Fibroblast of lung (primary cell): ENCODE measurements around the gene ELAVL1. TPM values are rescaled to one million over a fixed set of nuclear protein-coding genes. Genes with fewer than 3 reads are reported as not detected.

Experiments
- DNase-seq, 2 donors: peaks; one replicate each; pipeline versions ENCODE4 v3.0.0 to v3.0.0-alpha.2; 2010; ENCODE audit warnings: low read depth in 2 of 2
- H2AFZ ChIP-seq: 2 replicates; pipeline ENCODE4 v1.5.1; 2012; ENCODE audit warnings: low read length, control low read depth, inconsistent platforms
- H3K27ac ChIP-seq: 2 replicates; pipeline ENCODE4 v1.5.1; 2011; ENCODE audit warnings: low read length, control low read depth; ENCODE audit not compliant: insufficient read depth
- H3K27me3 ChIP-seq: 2 replicates; pipeline ENCODE4 v1.5.1; 2011; ENCODE audit warnings: mild to moderate bottlenecking, low read length; ENCODE audit not compliant: control insufficient read depth, insufficient read depth
- H3K36me3 ChIP-seq: 2 replicates; pipeline ENCODE4 v1.5.1; 2011; ENCODE audit warnings: low read length; ENCODE audit not compliant: control insufficient read depth, insufficient read depth
- H3K4me1 ChIP-seq: 2 replicates; pipeline ENCODE4 v1.5.1; 2011; ENCODE audit warnings: low read length; ENCODE audit not compliant: control insufficient read depth, insufficient read depth; ENCODE audit errors: extremely low read depth
- H3K4me2 ChIP-seq: 2 replicates; pipeline ENCODE4 v1.5.1; 2011; ENCODE audit warnings: low read length, control low read depth; ENCODE audit not compliant: insufficient read depth; ENCODE audit errors: extremely low read depth
- H3K4me3 ChIP-seq, 4 experiments: fragments of 200-600 bp in 1 of 4; sonication (generic) in 1 of 4; replicated peaks in 1 of 4; 2 replicates each; pipeline ENCODE4 v1.5.1; 2011 to 2016; ENCODE audit warnings: low read length in 4 of 4, low read depth in 3 of 4, mild to moderate bottlenecking in 3 of 4, control low read depth in 2 of 4, inconsistent platforms in 1 of 4, mixed read lengths in 1 of 4; ENCODE audit not compliant: insufficient read depth in 1 of 4; ENCODE audit errors: control extremely low read depth in 1 of 4
- H3K79me2 ChIP-seq: 2 replicates; pipeline ENCODE4 v1.5.1; 2012; ENCODE audit warnings: mild to moderate bottlenecking, low read length, inconsistent platforms; ENCODE audit not compliant: control insufficient read depth, insufficient read depth
- H3K9ac ChIP-seq: 2 replicates; pipeline ENCODE4 v1.5.1; 2011; ENCODE audit warnings: mild to moderate bottlenecking, low read length, control low read depth; ENCODE audit not compliant: insufficient read depth
- H3K9me3 ChIP-seq: 2 replicates; pipeline ENCODE4 v1.5.1; 2012; ENCODE audit warnings: low read depth, low read length; ENCODE audit not compliant: control insufficient read depth, insufficient read depth
- H4K20me1 ChIP-seq: 2 replicates; pipeline ENCODE4 v1.5.1; 2011; ENCODE audit warnings: low read length; ENCODE audit not compliant: control insufficient read depth, insufficient read depth; ENCODE audit errors: extremely low read depth
- CTCF ChIP-seq, 2 donors: IDR thresholded peaks in 1 of 2; conservative IDR thresholded peaks in 1 of 2; 1 replicate in 1 of 2; 2 replicates in 1 of 2; pipeline ENCODE4 v1.5.1; 2011 to 2012; ENCODE audit warnings: low read length in 2 of 2, control low read depth in 1 of 2, inconsistent platforms in 1 of 2, low read depth in 1 of 2, mild to moderate bottlenecking in 1 of 2
- EZH2 ChIP-seq: IDR thresholded peaks from 2 replicates; pipeline ENCODE4 v1.5.1; 2012; ENCODE audit warnings: low read length, control low read depth, mild to moderate bottlenecking; ENCODE audit errors: missing control alignments
- polyA plus RNA-seq, 2 donors: library from polyadenylated mRNA; depleted of rRNA in 1 of 2; stranded (reverse) in 1 of 2; unstranded in 1 of 2; fragments of >200 nt; gene quantifications; 2 replicates each; pipeline ENCODE4 v1.2.1, GENCODE V29; 2011 to 2012; ENCODE audit warnings: missing spikeins in 1 of 2
- total RNA-seq: library from RNA; depleted of rRNA; stranded (reverse); fragments of >200 nt; gene quantifications from 2 replicates; pipeline ENCODE4 v1.2.1, GENCODE V29; 2014

The ELAVL1 gene
- total and polyA plus RNA-seq, 2 donors (not counting 1 experiment from before 2014, with no cell fraction given), result 15.2 to 61.6 TPM

GRCh38 chr19:7911508-7912143 is 93.8 kb downstream of the ELAVL1 start:
- peaks cover 22% of the 10 kb centered on the region for H3K36me3 ChIP-seq
- H3K79me2 ChIP-seq, result peaks cover 6% of the 10 kb centered on the region
- no peak overlapping the region for H2AFZ ChIP-seq
- no peaks in the 10 kb centered on the region for H3K9me3 ChIP-seq
- no peak overlapping the region for H3K27ac ChIP-seq
- TF ChIP-seq CTCF (conservative IDR thresholded peaks at IDR 0.05 in 1 of 2, IDR thresholded peaks at IDR 0.05 in 1 of 2; ENCODE audit: low read depth in 1 of 2, low read length in 2 of 2) (no peak), EZH2 (no peak)
- H3K4me3 ChIP-seq, result no peak overlapping the region
- no peak for DNase-seq
- peaks cover 8% of the 10 kb centered on the region for H3K27me3 ChIP-seq
- no peaks in the 10 kb centered on the region for H4K20me1 ChIP-seq
- peaks cover 4% of the 10 kb centered on the region for H3K4me1 ChIP-seq
- H3K9ac ChIP-seq, result no peak overlapping the region
- H3K4me2 ChIP-seq, result no peak overlapping the region

GRCh38 chr19:7910321-7911161 is 94.9 kb downstream of the ELAVL1 start:
- TF ChIP-seq CTCF (conservative IDR thresholded peaks at IDR 0.05 in 1 of 2, IDR thresholded peaks at IDR 0.05 in 1 of 2; ENCODE audit: low read depth in 1 of 2, low read length in 2 of 2), result no peak
- no peak for TF ChIP-seq EZH2
- Histone ChIP-seq H3K4me3 (no peak overlapping the region), H3K27ac (no peak overlapping the region), H3K9me3 (no peaks in the 10 kb centered on the region), H4K20me1 (no peaks in the 10 kb centered on the region), H3K79me2 (peaks cover 14% of the 10 kb centered on the region), H2AFZ (no peak overlapping the region), H3K4me2 (no peak overlapping the region), H3K27me3 (peaks cover 3% of the 10 kb centered on the region), H3K9ac (no peak overlapping the region), H3K36me3 (peaks cover 24% of the 10 kb centered on the region), H3K4me1 (no peaks in the 10 kb centered on the region)
- no peak for DNase-seq

GRCh38 chr19:7909471-7910067 is 95.9 kb downstream of the ELAVL1 start:
- Histone ChIP-seq H3K9me3 (no peaks in the 10 kb centered on the region), H3K27ac (no peak overlapping the region), H3K4me1 (peaks cover 6% of the 10 kb centered on the region), H2AFZ (no peak overlapping the region), H3K4me3 (no peak overlapping the region), H3K79me2 (peaks cover 24% of the 10 kb centered on the region), H3K9ac (no peak overlapping the region), H3K27me3 (no peaks in the 10 kb centered on the region), H3K36me3 (peaks cover 24% of the 10 kb centered on the region), H4K20me1 (no peaks in the 10 kb centered on the region), H3K4me2 (no peak overlapping the region)
- DNase-seq, result no peak
- no peak for TF ChIP-seq CTCF (conservative IDR thresholded peaks at IDR 0.05 in 1 of 2, IDR thresholded peaks at IDR 0.05 in 1 of 2; ENCODE audit: low read depth in 1 of 2, low read length in 2 of 2)
- no peak for TF ChIP-seq EZH2
